SK-N-SH (cell line): ENCODE data around the gene PPP1R3C. TPM values are rescaled to one million over a fixed set of nuclear protein-coding genes. Genes with fewer than 3 reads are reported as not detected.

ENCODE experiments used
- CTCF ChIA-PET: fragments of 300-600, 350-600 bp; formaldehyde crosslinking; extraction: SDS; loops from one replicate; lab custom pipeline; 2021; lab: Yijun Ruan, JAX
- POLR2A ChIA-PET: fragments of 350-600 bp; sonication (Branson Sonifier 250); formaldehyde crosslinking; extraction: SDS; loops from one replicate; lab custom pipeline; 2020; ENCODE audit warnings: antibody characterized with exemption, inconsistent platforms; lab: Yijun Ruan, JAX
- DNase-seq: peaks from one replicate; pipeline ENCODE4 v3.0.0; 2012
- H2AFZ ChIP-seq: fragments of 200-600 bp; sonication (generic); 2 replicates; pipeline ENCODE4 v1.8.1; 2016; ENCODE audit warnings: antibody characterized with exemption, mild to moderate bottlenecking, low read depth
- H3F3A ChIP-seq: fragments of 200-600 bp; sonication (generic); replicated peaks from 2 replicates; pipeline ENCODE3; 2016; ENCODE audit warnings: antibody characterized with exemption, mild to moderate bottlenecking; ENCODE audit not compliant: insufficient read depth
- H3K27ac ChIP-seq, 2 experiments: fragments of 200-500 bp in 1 of 2; fragments of 200-600 bp in 1 of 2; sonication (Bioruptor generic) in 1 of 2; sonication (generic), shearing (Covaris generic) in 1 of 2; 2 replicates each; pipeline versions ENCODE4 v1.5.1 to v1.6.1; 2014 to 2016; ENCODE audit warnings: low read depth in 2 of 2, inconsistent platforms in 1 of 2, low read length in 1 of 2, mild to moderate bottlenecking in 1 of 2, mixed read lengths in 1 of 2
- H3K27me3 ChIP-seq: fragments of 200-600 bp; sonication (generic), shearing (Covaris generic); 2 replicates; pipeline ENCODE4 v1.6.1; 2016; ENCODE audit warnings: mixed run types; ENCODE audit not compliant: insufficient read depth
- H3K36me3 ChIP-seq, 2 experiments: fragments of 200-500 bp in 1 of 2; fragments of 200-600 bp in 1 of 2; sonication (Bioruptor generic) in 1 of 2; sonication (generic) in 1 of 2; replicated peaks in 1 of 2; 2 replicates each; pipeline versions ENCODE3 to v1.5.1; 2014 to 2016; ENCODE audit warnings: low read length in 1 of 2, mild to moderate bottlenecking in 1 of 2; ENCODE audit not compliant: insufficient read depth in 2 of 2, control insufficient read depth in 1 of 2
- H3K4me1 ChIP-seq, 2 experiments: fragments of 200-500 bp in 1 of 2; fragments of 200-600 bp in 1 of 2; sonication (Bioruptor generic) in 1 of 2; sonication (generic), shearing (Covaris generic) in 1 of 2; 2 replicates each; pipeline versions ENCODE4 v1.5.1 to v1.6.1; 2014 to 2016; ENCODE audit warnings: low read depth in 1 of 2, low read length in 1 of 2, mixed run types in 1 of 2; ENCODE audit not compliant: insufficient read depth in 2 of 2, control insufficient read depth in 1 of 2
- H3K4me2 ChIP-seq: fragments of 200-600 bp; sonication (generic), shearing (Covaris generic); 2 replicates; pipeline ENCODE4 v1.6.1; 2017; ENCODE audit warnings: mixed run types
- H3K4me3 ChIP-seq, 2 experiments: fragments of 200-500 bp in 1 of 2; fragments of 200-600 bp in 1 of 2; sonication (Bioruptor generic) in 1 of 2; sonication (generic), shearing (Covaris generic) in 1 of 2; 2 replicates each; pipeline versions ENCODE4 v1.5.1 to v1.8.1; 2014 to 2016; ENCODE audit warnings: low read depth in 2 of 2, inconsistent platforms in 1 of 2, low read length in 1 of 2, mild to moderate bottlenecking in 1 of 2, mixed read lengths in 1 of 2, moderate library complexity in 1 of 2
- H3K79me2 ChIP-seq: fragments of 200-600 bp; sonication (generic); 2 replicates; pipeline ENCODE4 v1.8.1; 2017; ENCODE audit warnings: mild to moderate bottlenecking; ENCODE audit not compliant: insufficient read depth
- H3K9ac ChIP-seq: fragments of 200-600 bp; sonication (generic); 2 replicates; pipeline ENCODE4 v1.6.1; 2017; ENCODE audit warnings: mixed run types
- H3K9me2 ChIP-seq: fragments of 200-600 bp; sonication (generic); 2 replicates; pipeline ENCODE4 v1.6.1; 2017; ENCODE audit warnings: mixed run types
- H3K9me3 ChIP-seq: fragments of 200-600 bp; sonication (generic); 2 replicates; pipeline ENCODE4 v1.6.1; 2017; ENCODE audit warnings: mixed run types, mild to moderate bottlenecking, moderate library complexity
- H4K20me1 ChIP-seq: fragments of 200-600 bp; sonication (generic); 2 replicates; pipeline ENCODE4 v1.6.1; 2017; ENCODE audit warnings: mild to moderate bottlenecking, mixed run types; ENCODE audit not compliant: insufficient read depth
- CHD2 ChIP-seq: fragments of 150-350 bp; IDR thresholded peaks from 2 replicates; pipeline ENCODE4 v1.6.1; 2018; ENCODE audit warnings: low read length; ENCODE audit not compliant: partially characterized antibody
- EP300 ChIP-seq, 2 experiments: IDR thresholded peaks; 2 replicates each; pipeline versions ENCODE4 v1.4.0 to v1.6.1; 2012; ENCODE audit warnings: borderline replicate concordance in 1 of 2, low read depth in 1 of 2, low read length in 1 of 2
- FOXJ3 ChIP-seq: sonication (generic); formaldehyde crosslinking; IDR thresholded peaks from 2 replicates; pipeline ENCODE4 v1.5.1; 2020; ENCODE audit warnings: mild to moderate bottlenecking, missing genetic modification reagents
- GATA2 ChIP-seq: sonication (generic); formaldehyde crosslinking; IDR thresholded peaks from 2 replicates; pipeline ENCODE4 v1.5.0; 2020; ENCODE audit warnings: mild to moderate bottlenecking, missing genetic modification reagents
- JUND ChIP-seq: IDR thresholded peaks from 2 replicates; pipeline ENCODE4 v1.4.0; 2012
- MEF2A ChIP-seq: IDR thresholded peaks from 2 replicates; pipeline ENCODE4 v1.4.0; 2012; ENCODE audit warnings: low read depth, borderline replicate concordance
- MXI1 ChIP-seq: IDR thresholded peaks from 2 replicates; pipeline ENCODE4 v1.6.1; 2012; ENCODE audit warnings: mild to moderate bottlenecking, low read depth, low read length, improper control_type of control experiment
- POLR2AphosphoS5 ChIP-seq: IDR thresholded peaks from 2 replicates; pipeline ENCODE4 v1.6.1; 2012; ENCODE audit warnings: low read depth, low read length
- RAD21 ChIP-seq: IDR thresholded peaks from 2 replicates; pipeline ENCODE4 v1.6.1; 2012; ENCODE audit warnings: mild to moderate bottlenecking, low read length
- RCOR1 ChIP-seq: fragments of 150-350 bp; IDR thresholded peaks from 2 replicates; pipeline ENCODE4 v1.6.1; 2017; ENCODE audit warnings: antibody characterized with exemption, low read length
- RXRA ChIP-seq: IDR thresholded peaks from 2 replicates; pipeline ENCODE4 v1.4.0; 2012; ENCODE audit warnings: low read depth, mild to moderate bottlenecking, borderline replicate concordance
- TCF12 ChIP-seq: IDR thresholded peaks from 2 replicates; pipeline ENCODE4 v1.4.0; 2012
- YY1 ChIP-seq: IDR thresholded peaks from 2 replicates; pipeline ENCODE4 v1.4.0; 2012; ENCODE audit warnings: low read depth, mild to moderate bottlenecking
- WGBS: methylation state at CpG from one replicate; pipeline ENCODE4 v1.1.6; 2017; ENCODE audit warnings: low lambda C conversion rate; 5-methylcytosine and 5-hydroxymethylcytosine counted together
- polyA plus RNA-seq, 3 experiments: library from polyadenylated mRNA; depleted of rRNA; stranded (reverse); fragments of >200 nt; gene quantifications; 2 replicates each; pipeline ENCODE4 v1.2.3, GENCODE V29; 2012
- TF ChIP-seq, protein P1 (sequence below): fragments of 200-600 bp; sonication (generic); IDR thresholded peaks from 2 replicates; pipeline ENCODE4 v1.6.1; 2017; ENCODE audit warnings: antibody characterized with exemption, mild to moderate bottlenecking, moderate library complexity
- TF ChIP-seq, protein P2 (sequence below): IDR thresholded peaks from 2 replicates; pipeline ENCODE4; 2012
- TF ChIP-seq, protein P3 (sequence below): IDR thresholded peaks from 2 replicates; pipeline ENCODE4 v1.4.0; 2012; ENCODE audit warnings: low read depth
- TF ChIP-seq, protein P4 (sequence below): IDR thresholded peaks from 2 replicates; pipeline ENCODE4 v1.4.0; 2012; ENCODE audit warnings: low read depth, borderline replicate concordance

The PPP1R3C gene
- polyA plus RNA-seq, 1 of the 3 experiments (the other 2 are of a cell fraction) = 9.0 TPM

DNA sequence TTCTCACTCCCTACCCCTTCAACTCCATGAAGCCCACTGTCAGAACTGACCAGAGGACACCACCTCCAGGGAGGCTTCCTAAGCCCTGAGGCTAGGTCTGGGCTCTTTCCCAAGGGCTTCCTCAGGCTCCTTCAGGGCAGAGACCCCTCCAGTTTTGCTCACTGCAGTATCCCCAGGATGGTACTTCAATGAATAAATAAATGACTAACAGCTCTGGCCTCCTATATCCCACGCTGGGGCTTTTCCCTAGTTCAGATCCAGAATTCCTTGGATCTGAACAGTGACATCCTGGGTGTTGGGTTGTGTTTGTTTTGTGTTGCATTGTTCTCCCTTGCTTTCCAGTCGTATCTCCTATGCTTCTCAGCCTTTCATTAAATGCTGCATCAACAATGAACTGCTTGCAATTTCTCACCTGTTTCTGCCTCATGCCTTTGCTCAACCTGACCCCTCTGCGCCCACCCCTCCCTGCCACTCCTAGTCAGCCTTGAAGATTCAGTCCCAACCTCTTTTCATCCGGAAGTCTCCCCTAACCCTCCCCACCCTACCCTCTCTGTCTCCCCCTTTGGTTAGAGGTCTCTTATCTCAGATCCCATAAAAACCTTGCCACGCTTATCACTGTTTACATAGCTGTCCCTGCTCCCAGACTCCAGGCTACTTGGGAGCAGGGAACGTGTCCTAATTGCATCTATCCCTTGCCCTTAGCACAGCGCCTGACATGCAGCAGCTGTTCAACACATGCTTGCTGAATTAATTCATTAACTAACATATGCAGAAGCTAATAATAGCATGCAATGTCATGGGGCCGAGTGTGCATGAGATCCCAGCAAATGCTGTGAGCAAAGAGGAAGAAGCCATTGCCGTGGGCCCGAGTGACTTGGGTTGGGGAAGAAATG, 41.7 kb downstream of the PPP1R3C start:
- ChIA-PET CTCF (interaction anchor here (1.0 to 9.1 kb wide), 5 partner anchors 11 to 318 kb away, joined by 3 to 51 read pairs (median 6); partner anchors contain the start of genes FGFBP3 and PPP1R3C), POLR2A (interaction anchor here (1.7 kb wide), 1 partner anchor 42 kb away, joined by 11 read pairs; the partner anchor contains the start of gene PPP1R3C)
- no peaks in the 10 kb centered on the region for H3K9me2 ChIP-seq
- no peak overlapping the region for H3K4me3 ChIP-seq
- no peaks in the 10 kb centered on the region for H3K36me3 ChIP-seq
- peak overlapping the region; percentile 52; the same call in 1 of the 2 replicates for H3K9ac ChIP-seq
- no peaks in the 10 kb centered on the region for H4K20me1 ChIP-seq
- H3K4me1 ChIP-seq = peaks cover 51 to 53% of the 10 kb centered on the region in 2 experiments
- H3K9me3 ChIP-seq = no peaks in the 10 kb centered on the region
- H2AFZ ChIP-seq = peak overlapping the region; percentile 69
- 24% methylated on average over 10 of the region's 10 CpGs for WGBS
- no peaks in the 10 kb centered on the region for H3K27me3 ChIP-seq
- peak; percentile 73 for DNase-seq
- peak overlapping the region; percentile 92 to 97 for H3K27ac ChIP-seq
- TF ChIP-seq POLR2AphosphoS5 = peak; percentile 63
- no peak for TF ChIP-seq MEF2A
- TF ChIP-seq GATA2 = peak; percentile 96
- TF ChIP-seq, protein P1, sequence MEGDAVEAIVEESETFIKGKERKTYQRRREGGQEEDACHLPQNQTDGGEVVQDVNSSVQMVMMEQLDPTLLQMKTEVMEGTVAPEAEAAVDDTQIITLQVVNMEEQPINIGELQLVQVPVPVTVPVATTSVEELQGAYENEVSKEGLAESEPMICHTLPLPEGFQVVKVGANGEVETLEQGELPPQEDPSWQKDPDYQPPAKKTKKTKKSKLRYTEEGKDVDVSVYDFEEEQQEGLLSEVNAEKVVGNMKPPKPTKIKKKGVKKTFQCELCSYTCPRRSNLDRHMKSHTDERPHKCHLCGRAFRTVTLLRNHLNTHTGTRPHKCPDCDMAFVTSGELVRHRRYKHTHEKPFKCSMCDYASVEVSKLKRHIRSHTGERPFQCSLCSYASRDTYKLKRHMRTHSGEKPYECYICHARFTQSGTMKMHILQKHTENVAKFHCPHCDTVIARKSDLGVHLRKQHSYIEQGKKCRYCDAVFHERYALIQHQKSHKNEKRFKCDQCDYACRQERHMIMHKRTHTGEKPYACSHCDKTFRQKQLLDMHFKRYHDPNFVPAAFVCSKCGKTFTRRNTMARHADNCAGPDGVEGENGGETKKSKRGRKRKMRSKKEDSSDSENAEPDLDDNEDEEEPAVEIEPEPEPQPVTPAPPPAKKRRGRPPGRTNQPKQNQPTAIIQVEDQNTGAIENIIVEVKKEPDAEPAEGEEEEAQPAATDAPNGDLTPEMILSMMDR = no peak
- peak; percentile 98 for TF ChIP-seq FOXJ3
- TF ChIP-seq, protein P2, sequence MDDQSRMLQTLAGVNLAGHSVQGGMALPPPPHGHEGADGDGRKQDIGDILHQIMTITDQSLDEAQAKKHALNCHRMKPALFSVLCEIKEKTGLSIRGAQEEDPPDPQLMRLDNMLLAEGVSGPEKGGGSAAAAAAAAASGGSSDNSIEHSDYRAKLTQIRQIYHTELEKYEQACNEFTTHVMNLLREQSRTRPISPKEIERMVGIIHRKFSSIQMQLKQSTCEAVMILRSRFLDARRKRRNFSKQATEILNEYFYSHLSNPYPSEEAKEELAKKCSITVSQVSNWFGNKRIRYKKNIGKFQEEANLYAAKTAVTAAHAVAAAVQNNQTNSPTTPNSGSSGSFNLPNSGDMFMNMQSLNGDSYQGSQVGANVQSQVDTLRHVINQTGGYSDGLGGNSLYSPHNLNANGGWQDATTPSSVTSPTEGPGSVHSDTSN = no peak
- peak; percentile 75; the same call in 1 of the 2 replicates for TF ChIP-seq MXI1
- TF ChIP-seq RCOR1 = peak; percentile 96
- TF ChIP-seq RAD21 = peak; percentile 39; the same call in 1 of the 2 replicates
- TF ChIP-seq JUND = no peak
- TF ChIP-seq CHD2 = peak; percentile 92
- no peak for TF ChIP-seq RXRA
- TF ChIP-seq, protein P3, sequence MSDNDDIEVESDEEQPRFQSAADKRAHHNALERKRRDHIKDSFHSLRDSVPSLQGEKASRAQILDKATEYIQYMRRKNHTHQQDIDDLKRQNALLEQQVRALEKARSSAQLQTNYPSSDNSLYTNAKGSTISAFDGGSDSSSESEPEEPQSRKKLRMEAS = peak; percentile 41; the same call in 1 of the 2 replicates
- peak in 1 of 2 experiments; percentile 98; a peak in 2 of 4 replicates for TF ChIP-seq EP300 (IDR thresholded peaks at IDR 0.05; ENCODE audit: borderline replicate concordance in 1 of 2, low read depth in 1 of 2, low read length in 1 of 2)
- TF ChIP-seq, protein P4, sequence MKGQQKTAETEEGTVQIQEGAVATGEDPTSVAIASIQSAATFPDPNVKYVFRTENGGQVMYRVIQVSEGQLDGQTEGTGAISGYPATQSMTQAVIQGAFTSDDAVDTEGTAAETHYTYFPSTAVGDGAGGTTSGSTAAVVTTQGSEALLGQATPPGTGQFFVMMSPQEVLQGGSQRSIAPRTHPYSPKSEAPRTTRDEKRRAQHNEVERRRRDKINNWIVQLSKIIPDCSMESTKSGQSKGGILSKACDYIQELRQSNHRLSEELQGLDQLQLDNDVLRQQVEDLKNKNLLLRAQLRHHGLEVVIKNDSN = no peak
- peak; percentile 82 for TF ChIP-seq TCF12
- TF ChIP-seq YY1 = no peak
- H3F3A ChIP-seq = peaks cover 47% of the 10 kb centered on the region
- H3K4me2 ChIP-seq = peak overlapping the region; percentile 71
- no peaks in the 10 kb centered on the region for H3K79me2 ChIP-seq
